ENCODE data around the gene SLCO1B3.

Gene SLCO1B3

GRCh38 chr12:20963303-20963702 is 152.8 kb downstream of the SLCO1B3 start:
- Histone ChIP-seq H2AFZ (ENCODE audit: low read length) (no peak overlapping the region), H3K27ac (ENCODE audit: low read depth, low read length, poor library complexity, severe bottlenecking) (no peak overlapping the region), H3K9me3 (ENCODE audit: low read length) (no peaks in the 10 kb centered on the region), H3K36me3 (ENCODE audit: insufficient read depth, low read length) (no peaks in the 10 kb centered on the region), H3K27me3 (ENCODE audit: insufficient read depth, low read length) (no peaks in the 10 kb centered on the region), H3K9ac (ENCODE audit: low read length) (no peak overlapping the region), H3K4me1 (ENCODE audit: insufficient read depth, low read length, severe bottlenecking) (no peaks in the 10 kb centered on the region), H3K4me2 (ENCODE audit: low read length) (no peak overlapping the region), H3K79me2 (ENCODE audit: insufficient read depth, low read length) (no peaks in the 10 kb centered on the region), H3F3A (ENCODE audit: insufficient read depth, low read length) (no peaks in the 10 kb centered on the region), H3K4me3 (ENCODE audit: low read depth, low read length, poor library complexity, severe bottlenecking) (no peak overlapping the region), H4K20me1 (ENCODE audit: insufficient read depth, low read length) (no peaks in the 10 kb centered on the region), H3K9me2 (ENCODE audit: low read depth, low read length) (no peaks in the 10 kb centered on the region)
- TF ChIP-seq EZH2 (IDR thresholded peaks at IDR 0.05; ENCODE audit: borderline replicate concordance, low read length) (no peak), CTCF (IDR thresholded peaks at IDR 0.05; ENCODE audit: low read length) (no peak)

- Histone ChIP-seq H3K79me2 (ENCODE audit: insufficient read depth, low read length) (no peaks in the 10 kb centered on the region), H3K9me3 (ENCODE audit: low read length) (no peaks in the 10 kb centered on the region), H4K20me1 (ENCODE audit: insufficient read depth, low read length) (no peaks in the 10 kb centered on the region), H3K4me2 (ENCODE audit: low read length) (no peak overlapping the region), H3K9ac (ENCODE audit: low read length) (no peak overlapping the region), H3K4me1 (ENCODE audit: insufficient read depth, low read length, severe bottlenecking) (no peaks in the 10 kb centered on the region), H3K4me3 (ENCODE audit: low read depth, low read length, poor library complexity, severe bottlenecking) (no peak overlapping the region), H3F3A (ENCODE audit: insufficient read depth, low read length) (no peaks in the 10 kb centered on the region), H3K36me3 (ENCODE audit: insufficient read depth, low read length) (no peaks in the 10 kb centered on the region), H3K9me2 (ENCODE audit: low read depth, low read length) (no peaks in the 10 kb centered on the region), H3K27me3 (ENCODE audit: insufficient read depth, low read length) (no peaks in the 10 kb centered on the region), H2AFZ (ENCODE audit: low read length) (no peak overlapping the region), H3K27ac (ENCODE audit: low read depth, low read length, poor library complexity, severe bottlenecking) (no peak overlapping the region)
- TF ChIP-seq EZH2 (IDR thresholded peaks at IDR 0.05; ENCODE audit: borderline replicate concordance, low read length) (no peak), CTCF (IDR thresholded peaks at IDR 0.05; ENCODE audit: low read length) (no peak)
Observed at GRCh38 chr12:20963762-20964161, 153.3 kb downstream of the SLCO1B3 start.

All from OCI-LY1 (cell line).